B cell (primary cell): ENCODE data around the gene TMEM156. TPM values are rescaled to one million over a fixed set of nuclear protein-coding genes. Genes with fewer than 3 reads are reported as not detected.

Source experiments
- ATAC-seq: fragments of 200-7000 bp; cut with Tn5 transposase; one replicate; pipeline ENCODE4 v1.10.0; 2021; ENCODE audit warnings: low read depth, mild to moderate bottlenecking, moderate number of reproducible peaks, moderate library complexity
- CTCF ChIA-PET: fragments of 350-600 bp; sonication (Branson Sonifier 250); formaldehyde crosslinking; loops from one replicate; lab custom pipeline; 2021; ENCODE audit warnings: antibody characterized with exemption, inconsistent platforms; lab: Charles Lee
- POLR2A ChIA-PET: fragments of 350-600 bp; sonication (Branson Sonifier 250); formaldehyde crosslinking; loops from one replicate; lab custom pipeline; 2021; ENCODE audit warnings: antibody characterized with exemption; lab: Charles Lee
- DNase-seq: peaks from one replicate; pipeline ENCODE4 v3.0.0; 2013
- H2AFZ ChIP-seq: 2 replicates; pipeline ENCODE4 v1.6.1; 2012; ENCODE audit warnings: mild to moderate bottlenecking, low read depth, low read length; ENCODE audit not compliant: insufficient read depth, poor library complexity, severe bottlenecking
- H3K27ac ChIP-seq, 2 donors: 1 replicate in 1 of 2; 2 replicates in 1 of 2; pipeline ENCODE4 v1.5.1; 2012 to 2013; ENCODE audit warnings: low read length in 2 of 2, mild to moderate bottlenecking in 2 of 2, moderate library complexity in 1 of 2
- H3K27me3 ChIP-seq, 4 experiments: fragments of 200-600 bp in 1 of 4; sonication (generic) in 1 of 4; replicated peaks in 1 of 4; 1 replicate in 2 of 4; 2 replicates in 2 of 4; pipeline versions ENCODE4 v1.6.1 to v1.7.0; 2013 to 2016; ENCODE audit warnings: low read length in 3 of 4, mild to moderate bottlenecking in 2 of 4, mixed read lengths in 1 of 4, moderate library complexity in 1 of 4; ENCODE audit not compliant: insufficient read depth in 4 of 4, control insufficient read depth in 3 of 4; ENCODE audit errors: control extremely low read depth in 1 of 4
- H3K36me3 ChIP-seq, 2 experiments: replicated peaks in 1 of 2; 1 replicate in 1 of 2; 2 replicates in 1 of 2; pipeline versions ENCODE4 v1.6.1 to v1.7.1; 2013; ENCODE audit warnings: low read length in 1 of 2; ENCODE audit not compliant: insufficient read depth in 2 of 2, control insufficient read depth in 1 of 2; ENCODE audit errors: control extremely low read depth in 1 of 2, extremely low read depth in 1 of 2
- H3K4me1 ChIP-seq, 2 donors: fragments of 200-600 bp in 1 of 2; sonication (generic) in 1 of 2; 1 replicate in 1 of 2; 2 replicates in 1 of 2; pipeline versions ENCODE4 v1.5.1 to v1.6.1; 2013 to 2017; ENCODE audit warnings: low read length in 2 of 2; ENCODE audit not compliant: control insufficient read depth in 2 of 2, insufficient read depth in 2 of 2
- H3K4me2 ChIP-seq: replicated peaks from 2 replicates; pipeline ENCODE3; 2012; ENCODE audit warnings: mild to moderate bottlenecking, low read depth, low read length; ENCODE audit not compliant: poor library complexity, severe bottlenecking
- H3K4me3 ChIP-seq, 5 experiments: fragments of 200-600 bp in 1 of 5; sonication (generic) in 1 of 5; 1 replicate in 3 of 5; 2 replicates in 2 of 5; pipeline versions ENCODE4 v1.5.1 to v1.7.0; 2011 to 2016; ENCODE audit warnings: low read length in 4 of 5, mild to moderate bottlenecking in 4 of 5, low read depth in 2 of 5, control low read depth in 1 of 5, moderate library complexity in 1 of 5; ENCODE audit not compliant: insufficient read depth in 1 of 5; ENCODE audit errors: control extremely low read depth in 1 of 5, extremely low read depth in 1 of 5
- H3K79me2 ChIP-seq: fragments of 200-600 bp; sonication (generic); one replicate; pipeline ENCODE4 v1.6.0; 2016; ENCODE audit warnings: low read length; ENCODE audit not compliant: control insufficient read depth, insufficient read depth
- H3K9ac ChIP-seq: fragments of 200-600 bp; sonication (generic); 2 replicates; pipeline ENCODE4 v1.6.1; 2017; ENCODE audit warnings: mild to moderate bottlenecking, low read length, moderate library complexity
- H3K9me3 ChIP-seq, 3 donors: one replicate each; pipeline versions ENCODE4 v1.6.1 to v1.7.1; 2013; ENCODE audit warnings: low read length in 2 of 3; ENCODE audit not compliant: control insufficient read depth in 2 of 3, insufficient read depth in 1 of 3; ENCODE audit errors: control extremely low read depth in 1 of 3
- H4K20me1 ChIP-seq: 2 replicates; pipeline ENCODE4 v1.6.0; 2012; ENCODE audit warnings: mild to moderate bottlenecking, low read length; ENCODE audit not compliant: insufficient read depth, control insufficient read depth, poor library complexity, severe bottlenecking
- H3K27ac Mint-ChIP-seq: one replicate; pipeline ENCODE4 v1.8.0; 2021; ENCODE audit warnings: mixed read lengths
- H3K27me3 Mint-ChIP-seq: one replicate; pipeline ENCODE4 v1.8.0; 2021; ENCODE audit warnings: mixed read lengths
- H3K4me1 Mint-ChIP-seq: one replicate; pipeline ENCODE4 v1.8.0; 2021; ENCODE audit warnings: mixed read lengths
- H3K4me3 Mint-ChIP-seq: one replicate; pipeline ENCODE4 v1.8.0; 2021; ENCODE audit warnings: mixed read lengths
- H3K9me3 Mint-ChIP-seq: one replicate; pipeline ENCODE4 v1.8.0; 2022; ENCODE audit warnings: mixed read lengths; ENCODE audit not compliant: insufficient read depth
- EZH2 ChIP-seq: IDR thresholded peaks from 2 replicates; pipeline ENCODE4 v1.6.1; 2012; ENCODE audit warnings: borderline replicate concordance, low read depth, mild to moderate bottlenecking, moderate library complexity, low read length; ENCODE audit not compliant: insufficient read depth, poor library complexity, severe bottlenecking
- WGBS: methylation state at CpG from one replicate; pipeline ENCODE4 v1.1.5; 2013; ENCODE audit warnings: missing lambda C conversion rate; ENCODE audit not compliant: insufficient coverage; 5-methylcytosine and 5-hydroxymethylcytosine counted together
- intact Hi-C: fragments of 100-400 bp; cut with micrococcal nuclease; formaldehyde crosslinking; loops from one replicate; pipeline ENCODE4 v1.10.0; 2022
- polyA plus RNA-seq: library from polyadenylated mRNA; depleted of rRNA; stranded (reverse); fragments of >200 nt; gene quantifications from 2 replicates; pipeline ENCODE4 v1.2.3, GENCODE V29; 2012
- total RNA-seq, 2 donors: library from RNA; stranded (reverse); fragments of 120-200 nt in 1 of 2; gene quantifications; 1 replicate in 1 of 2; 2 replicates in 1 of 2; pipeline versions ENCODE4 v1.2.3 to v1.2.4, GENCODE V29; 2013 to 2022
- TF ChIP-seq, protein P1 (sequence below): fragments of 200-600 bp; IDR thresholded peaks from one replicate; pipeline ENCODE4 v1.8.0; 2022; ENCODE audit warnings: antibody characterized with exemption, mild to moderate bottlenecking

TMEM156 gene
- total and polyA plus RNA-seq, 2 donors (not counting 1 experiment from before 2014, with no cell fraction given), result 58.4 to 59.9 TPM

DNA sequence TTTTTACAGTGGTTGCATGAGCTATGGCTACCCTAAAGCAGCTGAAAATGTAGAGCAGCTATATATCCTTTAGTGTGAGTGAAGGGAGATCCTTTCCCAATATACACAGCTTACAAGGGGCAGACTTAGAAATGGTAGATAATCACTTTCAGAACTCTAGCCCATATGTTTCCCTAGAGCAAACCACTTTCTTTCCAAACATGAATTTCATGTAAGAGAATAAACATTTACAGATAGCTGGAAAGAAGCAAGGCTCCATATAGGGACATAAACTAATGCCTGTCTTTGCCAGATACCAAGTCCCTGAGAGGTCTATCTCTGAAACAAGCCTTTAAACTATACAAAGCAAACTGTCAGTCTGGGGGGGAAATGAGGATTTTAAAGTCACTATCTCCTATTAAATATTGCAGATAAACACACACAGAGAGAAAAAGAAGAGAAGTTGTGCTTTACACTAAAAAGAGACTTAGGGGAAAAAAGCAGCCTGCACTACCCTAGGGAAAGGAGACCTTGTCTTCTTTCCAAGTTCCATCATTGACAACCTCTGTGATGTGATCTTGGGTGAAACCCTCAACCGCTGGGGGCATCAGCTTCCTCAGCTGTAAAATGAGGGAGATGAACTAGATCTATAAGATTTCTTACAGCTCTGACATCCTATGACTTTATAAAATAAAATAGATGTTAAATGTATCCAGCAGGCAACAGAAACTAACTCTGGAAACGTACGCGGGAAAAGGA, 73.6 kb downstream of the TMEM156 start:
- Mint-ChIP-seq H3K27me3 (no peaks in the 10 kb centered on the region), H3K4me1 (peaks cover 10% of the 10 kb centered on the region), H3K4me3 (no peak overlapping the region), H3K27ac (no peak overlapping the region), H3K9me3 (peaks cover 2% of the 10 kb centered on the region)
- DNase-seq (no peak), ATAC-seq (no peak)
- Histone ChIP-seq H3K79me2 (no peaks in the 10 kb centered on the region), H3K4me1 (peaks cover 0 to 5% of the 10 kb centered on the region in 2 donors), H2AFZ (no peak overlapping the region), H3K36me3 (no peaks in the 10 kb centered on the region), H3K9ac (no peak overlapping the region), H4K20me1 (no peaks in the 10 kb centered on the region), H3K27me3 (no peaks in the 10 kb centered on the region), H3K4me3 (no peak overlapping the region), H3K27ac (no peak overlapping the region), H3K4me2 (no peak overlapping the region), H3K9me3 (peaks cover 4 to 8% (median 8%) of the 10 kb centered on the region in 3 donors)
- CTCF ChIA-PET, result interaction anchor here (0.6 to 1.5 kb wide), 2 partner anchors 56 to 393 kb away, joined by 4 to 6 read pairs; no protein-coding TSS in a partner anchor
- TF ChIP-seq, protein P1, sequence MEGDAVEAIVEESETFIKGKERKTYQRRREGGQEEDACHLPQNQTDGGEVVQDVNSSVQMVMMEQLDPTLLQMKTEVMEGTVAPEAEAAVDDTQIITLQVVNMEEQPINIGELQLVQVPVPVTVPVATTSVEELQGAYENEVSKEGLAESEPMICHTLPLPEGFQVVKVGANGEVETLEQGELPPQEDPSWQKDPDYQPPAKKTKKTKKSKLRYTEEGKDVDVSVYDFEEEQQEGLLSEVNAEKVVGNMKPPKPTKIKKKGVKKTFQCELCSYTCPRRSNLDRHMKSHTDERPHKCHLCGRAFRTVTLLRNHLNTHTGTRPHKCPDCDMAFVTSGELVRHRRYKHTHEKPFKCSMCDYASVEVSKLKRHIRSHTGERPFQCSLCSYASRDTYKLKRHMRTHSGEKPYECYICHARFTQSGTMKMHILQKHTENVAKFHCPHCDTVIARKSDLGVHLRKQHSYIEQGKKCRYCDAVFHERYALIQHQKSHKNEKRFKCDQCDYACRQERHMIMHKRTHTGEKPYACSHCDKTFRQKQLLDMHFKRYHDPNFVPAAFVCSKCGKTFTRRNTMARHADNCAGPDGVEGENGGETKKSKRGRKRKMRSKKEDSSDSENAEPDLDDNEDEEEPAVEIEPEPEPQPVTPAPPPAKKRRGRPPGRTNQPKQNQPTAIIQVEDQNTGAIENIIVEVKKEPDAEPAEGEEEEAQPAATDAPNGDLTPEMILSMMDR, result no peak
- TF ChIP-seq EZH2, result no peak
- 100% methylated on average over 3 of the region's 4 CpGs for WGBS
- intact Hi-C loops, result no loop called here
- POLR2A ChIA-PET, result no interaction called here

DNA sequence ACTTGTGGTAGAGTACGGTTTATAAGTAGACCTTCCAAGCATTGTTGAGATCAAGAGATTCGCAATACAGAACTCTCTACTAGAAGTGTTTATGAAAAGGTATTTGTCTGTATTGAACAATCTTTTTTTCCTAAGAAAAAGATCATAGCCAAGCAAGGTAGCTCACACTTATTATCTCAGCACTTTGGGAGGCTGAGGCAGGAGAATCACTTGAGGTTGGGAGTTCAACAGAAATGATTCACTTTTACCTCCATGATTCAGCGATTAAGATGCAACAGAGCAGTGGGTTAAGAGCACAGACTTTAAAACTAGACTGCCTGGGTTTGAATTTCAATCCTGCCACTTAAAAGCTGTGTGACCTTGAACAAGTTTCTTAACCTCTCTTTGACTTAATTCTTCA, 74.3 kb downstream of the TMEM156 start:
- no peak for ATAC-seq
- no peaks in the 10 kb centered on the region for H4K20me1 ChIP-seq
- Mint-ChIP-seq H3K4me3 (no peak overlapping the region), H3K27me3 (no peaks in the 10 kb centered on the region), H3K9me3 (peaks cover 2% of the 10 kb centered on the region), H3K4me1 (peaks cover 6% of the 10 kb centered on the region), H3K27ac (no peak overlapping the region)
- no CpG with 5 or more reads among the region's 3 CpGs for WGBS
- no peaks in the 10 kb centered on the region for H3K36me3 ChIP-seq
- H3K9ac ChIP-seq, result no peak overlapping the region
- H3K4me1 ChIP-seq, result peaks cover 0 to 5% of the 10 kb centered on the region in 2 donors
- no peak overlapping the region for H2AFZ ChIP-seq
- intact Hi-C loops, result no loop called here
- H3K79me2 ChIP-seq, result no peaks in the 10 kb centered on the region
- no peak for DNase-seq
- CTCF ChIA-PET, result interaction anchor here (0.6 to 1.5 kb wide), 2 partner anchors 55 to 394 kb away, joined by 4 to 6 read pairs; no protein-coding TSS in a partner anchor
- TF ChIP-seq, protein P1, result no peak
- no peak for TF ChIP-seq EZH2
- no peak overlapping the region for H3K4me3 ChIP-seq
- POLR2A ChIA-PET, result no interaction called here
- H3K4me2 ChIP-seq, result no peak overlapping the region
- no peak overlapping the region for H3K27ac ChIP-seq
- H3K27me3 ChIP-seq, result no peaks in the 10 kb centered on the region
- H3K9me3 ChIP-seq, result peaks cover 4 to 8% (median 8%) of the 10 kb centered on the region in 3 donors
